ENCODE data around the gene FGF1. TPM values are rescaled to one million over a fixed set of nuclear protein-coding genes. Genes with fewer than 3 reads are reported as not detected.

Gene FGF1
- total and polyA plus RNA-seq, 2 donors (not counting 1 experiment from before 2014, with no cell fraction given) = not detected

DNA sequence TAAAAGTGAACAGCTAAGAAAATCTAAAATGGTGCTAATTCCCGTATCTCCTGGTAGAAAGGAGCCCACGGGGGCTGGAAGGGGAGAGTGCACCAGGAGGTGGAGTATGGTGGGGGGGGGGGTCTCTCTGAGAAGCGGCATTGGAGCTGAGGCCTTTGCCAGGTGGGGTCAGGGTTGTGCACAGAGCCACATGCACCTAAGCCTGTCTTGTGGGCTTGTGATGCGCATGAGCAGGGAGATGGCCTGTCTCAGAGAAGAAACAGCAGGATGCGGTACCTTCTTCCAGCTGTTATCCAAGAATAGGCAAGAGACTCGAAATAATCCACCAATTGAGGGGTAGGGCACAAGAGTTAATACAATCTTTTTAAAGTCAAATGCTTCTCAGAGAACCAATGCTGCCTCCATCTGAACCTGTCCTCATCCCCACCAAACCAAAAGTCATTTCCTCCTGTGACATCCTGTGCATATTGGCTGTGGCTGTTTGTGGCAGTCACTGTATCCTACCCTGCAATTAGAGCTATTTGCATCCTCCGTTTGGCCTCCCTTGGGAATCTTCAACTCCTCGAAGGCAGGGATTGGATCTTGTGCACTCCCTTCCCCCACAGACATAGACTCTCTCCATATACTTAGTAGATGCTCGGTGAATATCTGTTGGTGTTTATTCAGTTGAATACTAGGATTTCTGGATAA, 45.4 kb downstream of the FGF1 start:
- Histone ChIP-seq H3K79me2 (ENCODE audit: control insufficient read depth, insufficient read depth, low read length) (no peaks in the 10 kb centered on the region), H3K36me3 (replicated peaks in 1 of 2; ENCODE audit: control extremely low read depth in 1 of 2, control insufficient read depth in 1 of 2, extremely low read depth in 1 of 2, insufficient read depth in 2 of 2, low read length in 1 of 2) (no peaks in the 10 kb centered on the region), H3K27ac (ENCODE audit: low read length in 2 of 2) (no peak overlapping the region), H3K27me3 (replicated peaks in 1 of 4; ENCODE audit: control extremely low read depth in 1 of 4, control insufficient read depth in 3 of 4, insufficient read depth in 4 of 4, low read length in 3 of 4) (peaks cover 0 to 7% (median 3%) of the 10 kb centered on the region in 4 experiments), H2AFZ (ENCODE audit: insufficient read depth, low read depth, low read length, poor library complexity, severe bottlenecking) (no peak overlapping the region), H3K4me1 (ENCODE audit: control insufficient read depth in 2 of 2, insufficient read depth in 2 of 2, low read length in 2 of 2) (no peaks in the 10 kb centered on the region), H3K9ac (ENCODE audit: low read length) (no peak overlapping the region), H3K4me2 (replicated peaks; ENCODE audit: low read depth, low read length, poor library complexity, severe bottlenecking) (no peak overlapping the region), H3K9me3 (ENCODE audit: control extremely low read depth in 1 of 3, control insufficient read depth in 2 of 3, insufficient read depth in 1 of 3, low read length in 2 of 3) (no peaks in the 10 kb centered on the region), H3K4me3 (ENCODE audit: control extremely low read depth in 1 of 5, extremely low read depth in 1 of 5, insufficient read depth in 1 of 5, low read depth in 2 of 5, low read length in 4 of 5) (no peak overlapping the region), H4K20me1 (ENCODE audit: control insufficient read depth, insufficient read depth, low read length, poor library complexity, severe bottlenecking) (no peaks in the 10 kb centered on the region)
- TF ChIP-seq EZH2 (IDR thresholded peaks at IDR 0.05; ENCODE audit: borderline replicate concordance, insufficient read depth, low read depth, low read length, poor library complexity, severe bottlenecking) = no peak
- TF ChIP-seq, protein P1, sequence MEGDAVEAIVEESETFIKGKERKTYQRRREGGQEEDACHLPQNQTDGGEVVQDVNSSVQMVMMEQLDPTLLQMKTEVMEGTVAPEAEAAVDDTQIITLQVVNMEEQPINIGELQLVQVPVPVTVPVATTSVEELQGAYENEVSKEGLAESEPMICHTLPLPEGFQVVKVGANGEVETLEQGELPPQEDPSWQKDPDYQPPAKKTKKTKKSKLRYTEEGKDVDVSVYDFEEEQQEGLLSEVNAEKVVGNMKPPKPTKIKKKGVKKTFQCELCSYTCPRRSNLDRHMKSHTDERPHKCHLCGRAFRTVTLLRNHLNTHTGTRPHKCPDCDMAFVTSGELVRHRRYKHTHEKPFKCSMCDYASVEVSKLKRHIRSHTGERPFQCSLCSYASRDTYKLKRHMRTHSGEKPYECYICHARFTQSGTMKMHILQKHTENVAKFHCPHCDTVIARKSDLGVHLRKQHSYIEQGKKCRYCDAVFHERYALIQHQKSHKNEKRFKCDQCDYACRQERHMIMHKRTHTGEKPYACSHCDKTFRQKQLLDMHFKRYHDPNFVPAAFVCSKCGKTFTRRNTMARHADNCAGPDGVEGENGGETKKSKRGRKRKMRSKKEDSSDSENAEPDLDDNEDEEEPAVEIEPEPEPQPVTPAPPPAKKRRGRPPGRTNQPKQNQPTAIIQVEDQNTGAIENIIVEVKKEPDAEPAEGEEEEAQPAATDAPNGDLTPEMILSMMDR (IDR thresholded peaks at IDR 0.05) = no peak
- Mint-ChIP-seq H3K27ac (no peak overlapping the region), H3K4me1 (no peaks in the 10 kb centered on the region), H3K27me3 (peaks cover 33% of the 10 kb centered on the region), H3K9me3 (ENCODE audit: insufficient read depth) (no peaks in the 10 kb centered on the region), H3K4me3 (no peak overlapping the region)
- intact Hi-C loops (cut with micrococcal nuclease) = no loop called here
- CTCF ChIA-PET = no interaction called here
- WGBS (ENCODE audit: insufficient coverage) = 58% methylated on average over 3 of the region's 9 CpGs
- ATAC-seq (ENCODE audit: low read depth) (no peak), DNase-seq (no peak)
- POLR2A ChIA-PET = interaction anchor here (0.7 kb wide), 1 partner anchor 258 kb away, joined by 4 read pairs; no protein-coding TSS in a partner anchor

DNA sequence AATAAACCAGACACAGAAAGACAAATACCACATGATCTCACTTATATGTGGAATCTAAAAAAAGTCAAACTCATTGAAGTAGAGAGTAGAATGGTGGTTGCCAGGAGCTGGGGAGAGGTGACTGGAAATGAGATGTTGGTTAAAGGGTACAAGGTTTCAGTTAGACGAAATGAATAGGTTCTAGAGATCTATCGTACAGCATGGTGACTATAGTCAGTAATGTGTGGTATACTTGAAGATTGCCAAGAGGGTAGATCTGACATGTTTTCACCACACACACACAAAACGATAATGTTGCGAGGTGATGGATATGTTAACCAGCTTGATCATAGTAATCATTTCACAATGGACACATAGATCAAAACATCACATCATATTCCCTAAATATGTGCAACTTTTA, 46.4 kb downstream of the FGF1 start:
- no peaks in the 10 kb centered on the region for H3K4me1 Mint-ChIP-seq
- Histone ChIP-seq H3K9me3 (ENCODE audit: control extremely low read depth in 1 of 3, control insufficient read depth in 2 of 3, insufficient read depth in 1 of 3, low read length in 2 of 3) (no peaks in the 10 kb centered on the region), H2AFZ (ENCODE audit: insufficient read depth, low read depth, low read length, poor library complexity, severe bottlenecking) (no peak overlapping the region), H3K36me3 (replicated peaks in 1 of 2; ENCODE audit: control extremely low read depth in 1 of 2, control insufficient read depth in 1 of 2, extremely low read depth in 1 of 2, insufficient read depth in 2 of 2, low read length in 1 of 2) (no peaks in the 10 kb centered on the region), H3K4me1 (ENCODE audit: control insufficient read depth in 2 of 2, insufficient read depth in 2 of 2, low read length in 2 of 2) (no peaks in the 10 kb centered on the region), H3K4me2 (replicated peaks; ENCODE audit: low read depth, low read length, poor library complexity, severe bottlenecking) (no peak overlapping the region), H3K9ac (ENCODE audit: low read length) (no peak overlapping the region), H3K27me3 (replicated peaks in 1 of 4; ENCODE audit: control extremely low read depth in 1 of 4, control insufficient read depth in 3 of 4, insufficient read depth in 4 of 4, low read length in 3 of 4) (peaks cover 0 to 7% (median 3%) of the 10 kb centered on the region in 4 experiments), H3K4me3 (ENCODE audit: control extremely low read depth in 1 of 5, extremely low read depth in 1 of 5, insufficient read depth in 1 of 5, low read depth in 2 of 5, low read length in 4 of 5) (no peak overlapping the region), H3K27ac (ENCODE audit: low read length in 2 of 2) (no peak overlapping the region), H4K20me1 (ENCODE audit: control insufficient read depth, insufficient read depth, low read length, poor library complexity, severe bottlenecking) (no peaks in the 10 kb centered on the region), H3K79me2 (ENCODE audit: control insufficient read depth, insufficient read depth, low read length) (no peaks in the 10 kb centered on the region)
- POLR2A ChIA-PET = no interaction called here
- CTCF ChIA-PET = no interaction called here
- peaks cover 29% of the 10 kb centered on the region for H3K27me3 Mint-ChIP-seq
- no peaks in the 10 kb centered on the region for H3K9me3 Mint-ChIP-seq (ENCODE audit: insufficient read depth)
- intact Hi-C loops (cut with micrococcal nuclease) = no loop called here
- no peak for TF ChIP-seq EZH2 (IDR thresholded peaks at IDR 0.05; ENCODE audit: borderline replicate concordance, insufficient read depth, low read depth, low read length, poor library complexity, severe bottlenecking)
- TF ChIP-seq, protein P1 (IDR thresholded peaks at IDR 0.05) = no peak
- 57% methylated on average over 1 of the region's 4 CpGs for WGBS (ENCODE audit: insufficient coverage)
- no peak for DNase-seq
- H3K27ac Mint-ChIP-seq = no peak overlapping the region
- no peak for ATAC-seq (ENCODE audit: low read depth)
- H3K4me3 Mint-ChIP-seq = no peak overlapping the region
